Natural killer cell (primary cell): ENCODE measurements around the gene NRDC. TPM values are rescaled to one million over a fixed set of nuclear protein-coding genes. Genes with fewer than 3 reads are reported as not detected.

Source experiments
- ATAC-seq, 3 donors: fragments of 150-1000 bp in 2 of 3; fragments of 200-7000 bp in 1 of 3; cut with Tn5 transposase; 1 replicate in 1 of 3; 2 replicates in 2 of 3; pipeline ENCODE4 v1.10.0; 2021; ENCODE audit warnings: mild to moderate bottlenecking in 2 of 3, moderate library complexity in 2 of 3
- DNase-seq, 2 donors: peaks; one replicate each; pipeline versions ENCODE4 v3.0.0 to v3.0.0-alpha.2; 2013 to 2021; ENCODE audit warnings: mixed read lengths in 1 of 2
- H3K27ac ChIP-seq: one replicate; pipeline ENCODE4 v1.5.1; 2013; ENCODE audit warnings: mild to moderate bottlenecking, low read length
- H3K27me3 ChIP-seq: one replicate; pipeline ENCODE4 v1.6.1; 2013; ENCODE audit warnings: low read length; ENCODE audit not compliant: control insufficient read depth, insufficient read depth
- H3K36me3 ChIP-seq: one replicate; pipeline ENCODE4 v1.6.1; 2013; ENCODE audit warnings: low read length; ENCODE audit not compliant: control insufficient read depth, insufficient read depth
- H3K4me1 ChIP-seq: one replicate; pipeline ENCODE4 v1.6.1; 2013; ENCODE audit warnings: low read length; ENCODE audit not compliant: control insufficient read depth, insufficient read depth
- H3K4me3 ChIP-seq: one replicate; pipeline ENCODE4 v1.5.1; 2013; ENCODE audit warnings: low read length
- H3K9me3 ChIP-seq: one replicate; pipeline ENCODE4 v1.6.1; 2013; ENCODE audit warnings: low read length; ENCODE audit not compliant: control insufficient read depth, insufficient read depth
- H3K27ac Mint-ChIP-seq, 2 donors: one replicate each; pipeline ENCODE4 v1.8.0; 2022; ENCODE audit warnings: mild to moderate bottlenecking in 2 of 2, mixed read lengths in 2 of 2, moderate library complexity in 1 of 2
- H3K27me3 Mint-ChIP-seq, 2 donors: one replicate each; pipeline ENCODE4 v1.8.0; 2022; ENCODE audit warnings: low read depth in 2 of 2, mixed read lengths in 2 of 2
- H3K36me3 Mint-ChIP-seq: one replicate; pipeline ENCODE4 v1.8.0; 2022; ENCODE audit warnings: mixed read lengths
- H3K4me1 Mint-ChIP-seq, 2 donors: one replicate each; pipeline ENCODE4 v1.8.0; 2022; ENCODE audit warnings: mixed read lengths in 2 of 2
- H3K4me3 Mint-ChIP-seq: one replicate; pipeline ENCODE4 v1.8.0; 2022; ENCODE audit warnings: mild to moderate bottlenecking, moderate library complexity, mixed read lengths
- H3K9me3 Mint-ChIP-seq, 2 donors: one replicate each; pipeline ENCODE4 v1.8.0; 2022; ENCODE audit warnings: mixed read lengths in 2 of 2
- WGBS: methylation state at CpG from one replicate; pipeline ENCODE4 v1.1.7; 2013; ENCODE audit warnings: missing lambda C conversion rate; ENCODE audit not compliant: insufficient coverage; 5-methylcytosine and 5-hydroxymethylcytosine counted together
- intact Hi-C: fragments of 100-400 bp; cut with micrococcal nuclease; formaldehyde crosslinking; loops from one replicate; pipeline ENCODE4 v1.14.2; 2022
- total RNA-seq, 4 donors: library from RNA; stranded (reverse); fragments of 120-200 nt in 1 of 4; gene quantifications; one replicate each; pipeline versions ENCODE4 v1.2.3 to v1.2.4, GENCODE V29; 2013 to 2022
- TF ChIP-seq, protein P1 (sequence below): fragments of 200-600 bp; IDR thresholded peaks from one replicate; pipeline ENCODE4 v1.8.0; 2022; ENCODE audit warnings: antibody characterized with exemption

NRDC gene
- total RNA-seq, 3 donors from 2014 or later (not counting 1 experiment from before 2014, with no cell fraction given), result 122 to 165 (median 145) TPM

DNA sequence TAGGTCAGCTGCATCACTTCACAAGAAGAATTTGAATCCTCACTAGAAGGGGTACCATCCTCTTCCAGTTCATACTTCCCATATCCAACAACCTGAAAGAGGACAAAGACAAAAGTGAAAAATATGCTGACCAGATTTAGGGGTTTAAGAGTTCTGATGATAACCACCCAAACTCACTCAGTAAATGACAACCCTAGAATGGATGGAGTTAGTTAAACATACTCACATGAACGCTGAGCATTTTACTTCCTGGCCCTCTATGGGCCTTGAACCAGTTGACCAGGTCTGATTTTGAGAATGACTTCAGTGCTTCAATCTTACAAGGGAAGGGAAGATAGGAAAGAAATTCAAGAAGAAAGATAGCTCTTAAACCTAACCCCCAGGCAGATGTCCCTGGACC, 89.2 kb downstream of the NRDC start:
- intact Hi-C loops, result no loop called here
- Mint-ChIP-seq H3K4me3 (no peak overlapping the region), H3K9me3 (no peaks in the 10 kb centered on the region), H3K36me3 (peaks cover 30% of the 10 kb centered on the region), H3K4me1 (no peaks in the 10 kb centered on the region), H3K27ac (peak overlapping the region; percentile 47 to 79), H3K27me3 (no peaks in the 10 kb centered on the region)
- no peaks in the 10 kb centered on the region for H3K4me1 ChIP-seq
- no peak overlapping the region for H3K4me3 ChIP-seq
- no peak for DNase-seq
- H3K27me3 ChIP-seq, result no peaks in the 10 kb centered on the region
- WGBS, result 100% methylated on average over 1 of the region's 1 CpG
- no peak for ATAC-seq
- TF ChIP-seq, protein P1, sequence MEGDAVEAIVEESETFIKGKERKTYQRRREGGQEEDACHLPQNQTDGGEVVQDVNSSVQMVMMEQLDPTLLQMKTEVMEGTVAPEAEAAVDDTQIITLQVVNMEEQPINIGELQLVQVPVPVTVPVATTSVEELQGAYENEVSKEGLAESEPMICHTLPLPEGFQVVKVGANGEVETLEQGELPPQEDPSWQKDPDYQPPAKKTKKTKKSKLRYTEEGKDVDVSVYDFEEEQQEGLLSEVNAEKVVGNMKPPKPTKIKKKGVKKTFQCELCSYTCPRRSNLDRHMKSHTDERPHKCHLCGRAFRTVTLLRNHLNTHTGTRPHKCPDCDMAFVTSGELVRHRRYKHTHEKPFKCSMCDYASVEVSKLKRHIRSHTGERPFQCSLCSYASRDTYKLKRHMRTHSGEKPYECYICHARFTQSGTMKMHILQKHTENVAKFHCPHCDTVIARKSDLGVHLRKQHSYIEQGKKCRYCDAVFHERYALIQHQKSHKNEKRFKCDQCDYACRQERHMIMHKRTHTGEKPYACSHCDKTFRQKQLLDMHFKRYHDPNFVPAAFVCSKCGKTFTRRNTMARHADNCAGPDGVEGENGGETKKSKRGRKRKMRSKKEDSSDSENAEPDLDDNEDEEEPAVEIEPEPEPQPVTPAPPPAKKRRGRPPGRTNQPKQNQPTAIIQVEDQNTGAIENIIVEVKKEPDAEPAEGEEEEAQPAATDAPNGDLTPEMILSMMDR, result no peak
- H3K36me3 ChIP-seq, result peaks cover 95% of the 10 kb centered on the region
- H3K27ac ChIP-seq, result no peak overlapping the region
- H3K9me3 ChIP-seq, result no peaks in the 10 kb centered on the region

DNA sequence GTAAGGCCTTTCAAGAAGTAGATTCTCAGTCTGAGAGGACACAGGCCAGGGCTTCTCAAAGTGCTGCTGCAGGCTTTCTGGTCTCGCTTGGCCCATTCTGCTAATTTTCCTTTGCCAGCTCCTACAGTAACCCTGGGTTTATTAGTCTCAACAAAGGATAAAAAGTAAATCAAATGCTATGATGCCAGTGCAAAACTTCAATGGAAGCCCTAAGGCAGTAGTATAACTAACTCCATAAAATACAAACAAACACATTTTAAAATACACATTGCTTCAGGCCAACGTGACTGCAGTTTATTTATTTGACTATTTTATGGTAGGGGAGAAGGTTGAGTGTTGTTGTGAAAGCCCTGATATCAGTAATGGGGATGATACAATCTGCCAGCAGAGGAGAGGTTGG, 89.6 kb downstream of the NRDC start:
- H3K36me3 ChIP-seq, result peaks cover 95% of the 10 kb centered on the region
- Mint-ChIP-seq H3K4me1 (no peaks in the 10 kb centered on the region), H3K27me3 (no peaks in the 10 kb centered on the region), H3K27ac (peak overlapping the region; percentile 47 to 79), H3K36me3 (peaks cover 26% of the 10 kb centered on the region), H3K9me3 (no peaks in the 10 kb centered on the region), H3K4me3 (no peak overlapping the region)
- H3K27ac ChIP-seq, result no peak overlapping the region
- intact Hi-C loops, result no loop called here
- DNase-seq (no peak), ATAC-seq (no peak)
- TF ChIP-seq, protein P1, result no peak
- H3K27me3 ChIP-seq, result no peaks in the 10 kb centered on the region
- H3K9me3 ChIP-seq, result no peaks in the 10 kb centered on the region
- H3K4me1 ChIP-seq, result no peaks in the 10 kb centered on the region
- WGBS, result 100% methylated on average over 1 of the region's 2 CpGs
- no peak overlapping the region for H3K4me3 ChIP-seq

DNA sequence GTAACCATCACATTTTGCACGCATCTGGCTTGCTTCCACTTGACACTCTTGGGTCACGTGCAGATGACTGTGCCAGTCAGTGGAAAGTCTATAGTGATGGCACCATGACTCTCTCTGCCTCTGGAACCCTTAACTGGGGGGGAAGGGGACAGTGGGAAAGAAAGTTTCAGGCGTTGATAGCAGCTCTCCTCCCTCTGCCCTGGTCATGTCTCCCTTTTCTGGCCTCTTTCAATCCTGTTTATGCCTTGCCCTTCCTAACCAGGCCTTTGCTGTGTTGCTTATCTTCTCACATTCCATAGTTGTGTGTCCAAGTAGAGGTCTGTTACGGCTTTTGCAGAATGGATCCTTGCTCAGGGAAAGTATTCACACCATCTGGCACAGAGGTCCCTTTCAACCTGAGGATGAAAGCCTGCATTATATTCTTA, 93.5 kb downstream of the NRDC start:
- no peaks in the 10 kb centered on the region for H3K27me3 ChIP-seq
- H3K9me3 ChIP-seq, result no peaks in the 10 kb centered on the region
- peaks cover 75% of the 10 kb centered on the region for H3K36me3 ChIP-seq
- Mint-ChIP-seq H3K4me3 (no peak overlapping the region), H3K27me3 (no peaks in the 10 kb centered on the region), H3K9me3 (no peaks in the 10 kb centered on the region), H3K27ac (peak overlapping the region in 1 of 2 donors; percentile 53), H3K4me1 (no peaks in the 10 kb centered on the region), H3K36me3 (peaks cover 33% of the 10 kb centered on the region)
- H3K4me1 ChIP-seq, result no peaks in the 10 kb centered on the region
- TF ChIP-seq, protein P1, result no peak
- H3K4me3 ChIP-seq, result no peak overlapping the region
- DNase-seq, result no peak
- no peak overlapping the region for H3K27ac ChIP-seq
- intact Hi-C loops, result no loop called here
- WGBS, result 99% methylated on average over 4 of the region's 4 CpGs
- no peak for ATAC-seq

DNA sequence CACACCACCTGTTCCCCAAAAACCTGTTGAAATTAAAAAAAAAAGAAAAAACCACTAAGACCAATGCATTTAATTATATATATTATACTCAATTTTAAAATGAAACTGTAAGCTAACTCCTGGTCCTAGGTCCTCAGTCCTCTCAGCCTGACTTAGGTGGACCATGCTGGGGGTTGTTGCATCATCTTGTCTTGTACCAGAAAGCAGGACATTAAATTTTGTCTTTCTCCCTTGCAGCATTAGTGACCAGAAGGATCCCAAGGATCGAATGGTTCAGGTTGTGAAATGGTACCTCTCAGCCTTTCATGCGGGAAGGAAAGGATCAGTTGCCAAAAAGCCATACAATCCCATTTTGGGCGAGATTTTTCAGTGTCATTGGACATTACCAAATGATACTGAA, 97.6 kb downstream of the NRDC start:
- Histone ChIP-seq H3K27me3 (no peaks in the 10 kb centered on the region), H3K4me1 (no peaks in the 10 kb centered on the region), H3K4me3 (no peak overlapping the region), H3K36me3 (peaks cover 38% of the 10 kb centered on the region), H3K9me3 (no peaks in the 10 kb centered on the region), H3K27ac (no peak overlapping the region)
- 100% methylated on average over 3 of the region's 3 CpGs for WGBS
- DNase-seq (no peak), ATAC-seq (no peak)
- Mint-ChIP-seq H3K36me3 (peaks cover 12% of the 10 kb centered on the region), H3K27me3 (no peaks in the 10 kb centered on the region), H3K4me3 (no peak overlapping the region), H3K4me1 (peaks cover 0 to 3% of the 10 kb centered on the region in 2 donors), H3K27ac (peak overlapping the region in 1 of 2 donors; percentile 1), H3K9me3 (no peaks in the 10 kb centered on the region)
- TF ChIP-seq, protein P1, result no peak
- intact Hi-C loops, result no loop called here
